Osteocyte (in vitro differentiated cells): ENCODE results near the gene SLC51A. TPM values are rescaled to one million over a fixed set of nuclear protein-coding genes. Genes with fewer than 3 reads are reported as not detected.

ENCODE experiments used
- DNase-seq: peaks from one replicate; pipeline ENCODE4 v3.0.0; 2021; ENCODE audit warnings: mixed read lengths; ENCODE audit not compliant: unreplicated experiment; ENCODE audit errors: extremely low spot score
- H3K27ac Mint-ChIP-seq: one replicate; pipeline ENCODE4 v1.8.0; 2021; ENCODE audit warnings: mild to moderate bottlenecking, mixed read lengths; ENCODE audit not compliant: unreplicated experiment
- H3K27me3 Mint-ChIP-seq: one replicate; pipeline ENCODE4 v1.8.0; 2021; ENCODE audit warnings: mixed read lengths; ENCODE audit not compliant: unreplicated experiment
- H3K36me3 Mint-ChIP-seq: one replicate; pipeline ENCODE4 v1.8.0; 2021; ENCODE audit warnings: mixed read lengths; ENCODE audit not compliant: unreplicated experiment
- H3K4me1 Mint-ChIP-seq: one replicate; pipeline ENCODE4 v1.8.0; 2021; ENCODE audit warnings: mixed read lengths; ENCODE audit not compliant: unreplicated experiment
- H3K4me3 Mint-ChIP-seq: one replicate; pipeline ENCODE4 v1.8.0; 2021; ENCODE audit warnings: mild to moderate bottlenecking, moderate library complexity, mixed read lengths; ENCODE audit not compliant: unreplicated experiment
- H3K9me3 Mint-ChIP-seq: one replicate; pipeline ENCODE4 v1.8.0; 2021; ENCODE audit warnings: mixed read lengths; ENCODE audit not compliant: unreplicated experiment
- total RNA-seq: library from RNA; stranded (reverse); gene quantifications from 2 replicates; pipeline ENCODE4 v1.2.1, GENCODE V29; 2021
- TF ChIP-seq, protein P1 (sequence below): fragments of 200-600 bp; sonication (generic); IDR thresholded peaks from 2 replicates; pipeline ENCODE4 v1.5.0; 2021; ENCODE audit warnings: antibody characterized with exemption, mild to moderate bottlenecking, moderate library complexity

The SLC51A gene
- total RNA-seq, 1 donor from 2014 or later, result not detected

DNA sequence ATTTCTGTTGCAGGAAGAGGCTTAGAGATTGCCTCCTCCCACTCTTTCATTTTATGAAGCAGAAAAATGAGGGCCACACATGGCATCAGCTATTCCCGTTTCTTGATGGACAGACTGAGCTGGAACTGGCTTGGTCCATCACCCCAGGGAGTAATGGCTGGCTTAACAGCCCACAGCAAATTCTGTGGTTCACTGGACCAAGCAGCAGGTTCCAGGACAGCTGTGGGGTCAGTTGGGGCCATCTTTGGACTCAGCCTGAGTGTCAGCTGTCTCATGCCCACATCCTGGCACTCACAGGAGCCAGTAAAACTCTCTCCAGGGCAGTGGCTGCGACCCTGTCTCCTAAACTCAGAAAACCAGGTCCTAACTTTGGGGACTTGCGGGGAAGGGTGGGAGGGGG lies 41.7 kb upstream of the SLC51A start:
- no peak overlapping the region for H3K4me3 Mint-ChIP-seq
- TF ChIP-seq, protein P1, sequence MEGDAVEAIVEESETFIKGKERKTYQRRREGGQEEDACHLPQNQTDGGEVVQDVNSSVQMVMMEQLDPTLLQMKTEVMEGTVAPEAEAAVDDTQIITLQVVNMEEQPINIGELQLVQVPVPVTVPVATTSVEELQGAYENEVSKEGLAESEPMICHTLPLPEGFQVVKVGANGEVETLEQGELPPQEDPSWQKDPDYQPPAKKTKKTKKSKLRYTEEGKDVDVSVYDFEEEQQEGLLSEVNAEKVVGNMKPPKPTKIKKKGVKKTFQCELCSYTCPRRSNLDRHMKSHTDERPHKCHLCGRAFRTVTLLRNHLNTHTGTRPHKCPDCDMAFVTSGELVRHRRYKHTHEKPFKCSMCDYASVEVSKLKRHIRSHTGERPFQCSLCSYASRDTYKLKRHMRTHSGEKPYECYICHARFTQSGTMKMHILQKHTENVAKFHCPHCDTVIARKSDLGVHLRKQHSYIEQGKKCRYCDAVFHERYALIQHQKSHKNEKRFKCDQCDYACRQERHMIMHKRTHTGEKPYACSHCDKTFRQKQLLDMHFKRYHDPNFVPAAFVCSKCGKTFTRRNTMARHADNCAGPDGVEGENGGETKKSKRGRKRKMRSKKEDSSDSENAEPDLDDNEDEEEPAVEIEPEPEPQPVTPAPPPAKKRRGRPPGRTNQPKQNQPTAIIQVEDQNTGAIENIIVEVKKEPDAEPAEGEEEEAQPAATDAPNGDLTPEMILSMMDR, result no peak
- no peaks in the 10 kb centered on the region for H3K27me3 Mint-ChIP-seq
- no peaks in the 10 kb centered on the region for H3K36me3 Mint-ChIP-seq
- H3K9me3 Mint-ChIP-seq, result no peaks in the 10 kb centered on the region
- no peaks in the 10 kb centered on the region for H3K4me1 Mint-ChIP-seq
- DNase-seq, result no peak
- no peak overlapping the region for H3K27ac Mint-ChIP-seq

DNA sequence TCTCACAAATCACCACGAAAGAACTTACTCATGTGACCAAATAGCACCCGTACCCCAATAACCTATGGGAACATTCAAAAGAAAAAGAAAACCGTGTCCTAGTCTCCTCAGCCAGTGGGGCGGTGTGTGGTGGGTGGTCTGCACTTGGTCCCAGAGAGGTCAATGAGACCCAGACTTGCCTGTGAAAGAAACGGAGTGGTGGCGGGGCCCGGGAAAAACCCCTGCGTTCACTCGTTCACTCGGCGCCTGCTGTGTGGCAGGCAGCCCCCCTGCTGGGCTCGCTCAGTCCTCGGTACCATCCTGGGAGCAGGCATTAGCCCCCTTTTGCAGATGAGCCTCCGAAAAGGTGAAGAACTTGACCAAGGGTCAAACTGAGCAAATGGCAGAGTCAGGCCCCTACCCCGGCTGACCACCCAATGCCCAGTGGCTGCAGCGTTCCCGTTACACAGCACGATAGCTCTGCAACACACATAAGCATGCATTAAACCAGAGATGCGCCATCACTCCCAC lies 41.2 kb upstream of the SLC51A start:
- no peak overlapping the region for H3K4me3 Mint-ChIP-seq
- no peaks in the 10 kb centered on the region for H3K36me3 Mint-ChIP-seq
- no peaks in the 10 kb centered on the region for H3K27me3 Mint-ChIP-seq
- H3K9me3 Mint-ChIP-seq, result no peaks in the 10 kb centered on the region
- H3K4me1 Mint-ChIP-seq, result no peaks in the 10 kb centered on the region
- H3K27ac Mint-ChIP-seq, result no peak overlapping the region
- DNase-seq, result no peak
- TF ChIP-seq, protein P1, result no peak

DNA sequence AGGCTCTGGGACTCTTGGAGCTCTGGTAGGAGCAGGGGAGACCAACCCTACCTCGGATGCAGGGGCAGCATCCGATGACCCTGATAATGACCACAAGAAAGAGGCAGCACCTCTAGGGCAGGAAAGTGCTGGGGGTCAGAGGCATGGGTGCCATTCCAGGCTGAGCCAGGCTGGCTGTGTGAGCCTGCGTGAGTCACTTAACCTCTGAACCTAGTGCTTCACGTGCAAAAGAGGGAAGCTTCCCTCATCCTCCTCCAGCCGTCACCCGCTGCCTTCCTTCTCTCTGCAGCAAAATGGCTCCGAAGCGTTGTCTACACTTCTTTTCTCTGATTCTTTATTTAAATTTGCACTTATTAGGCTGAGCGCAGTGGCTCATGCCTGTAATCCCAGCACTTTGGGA lies 40.6 kb upstream of the SLC51A start:
- H3K4me3 Mint-ChIP-seq, result no peak overlapping the region
- no peaks in the 10 kb centered on the region for H3K4me1 Mint-ChIP-seq
- DNase-seq, result no peak
- H3K9me3 Mint-ChIP-seq, result no peaks in the 10 kb centered on the region
- H3K36me3 Mint-ChIP-seq, result no peaks in the 10 kb centered on the region
- H3K27me3 Mint-ChIP-seq, result no peaks in the 10 kb centered on the region
- TF ChIP-seq, protein P1, result no peak
- no peak overlapping the region for H3K27ac Mint-ChIP-seq

DNA sequence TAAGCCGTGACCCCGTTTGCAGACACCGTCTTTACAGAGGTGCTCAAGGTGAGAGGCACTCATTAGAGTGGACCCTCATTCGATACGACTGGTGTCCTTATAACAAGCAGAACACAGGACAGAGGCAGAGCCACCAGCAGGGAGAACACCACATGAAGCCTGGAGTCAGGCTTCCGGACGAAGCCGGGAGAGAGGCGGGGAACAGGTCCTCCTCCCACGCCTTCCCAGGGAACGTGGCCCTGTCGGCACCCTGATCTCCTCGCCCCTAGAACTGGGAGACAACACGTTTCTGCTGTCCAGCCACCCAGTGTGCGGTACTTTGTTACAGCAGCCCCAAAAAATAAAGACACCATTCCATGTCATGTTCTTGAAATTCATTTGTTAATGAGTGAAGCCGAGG lies 38.8 kb upstream of the SLC51A start:
- H3K27ac Mint-ChIP-seq, result no peak overlapping the region
- no peaks in the 10 kb centered on the region for H3K4me1 Mint-ChIP-seq
- no peak overlapping the region for H3K4me3 Mint-ChIP-seq
- no peaks in the 10 kb centered on the region for H3K36me3 Mint-ChIP-seq
- no peaks in the 10 kb centered on the region for H3K27me3 Mint-ChIP-seq
- no peaks in the 10 kb centered on the region for H3K9me3 Mint-ChIP-seq
- DNase-seq, result no peak
- TF ChIP-seq, protein P1, result no peak

DNA sequence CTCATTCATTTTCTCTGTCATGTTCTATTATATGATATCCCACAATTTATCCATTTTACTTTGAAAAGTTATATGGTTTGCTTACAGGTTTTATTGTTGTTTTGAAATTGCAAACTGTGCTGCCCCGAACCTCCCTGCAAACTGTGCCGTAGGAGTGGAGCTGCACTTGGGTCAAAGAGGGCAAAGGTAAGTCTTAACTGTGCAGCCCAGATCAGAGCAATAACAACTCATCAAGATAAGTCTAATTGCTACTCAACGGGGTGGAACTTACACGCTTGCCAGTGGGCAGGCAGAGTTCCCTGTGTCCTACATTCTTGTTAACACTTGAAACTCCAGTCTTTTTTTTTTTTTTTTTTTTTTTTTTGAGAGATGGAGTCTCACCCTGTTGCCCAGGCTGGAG lies 38.4 kb upstream of the SLC51A start:
- no peaks in the 10 kb centered on the region for H3K36me3 Mint-ChIP-seq
- no peak for DNase-seq
- no peaks in the 10 kb centered on the region for H3K27me3 Mint-ChIP-seq
- no peaks in the 10 kb centered on the region for H3K9me3 Mint-ChIP-seq
- TF ChIP-seq, protein P1, result no peak
- no peak overlapping the region for H3K27ac Mint-ChIP-seq
- no peaks in the 10 kb centered on the region for H3K4me1 Mint-ChIP-seq
- no peak overlapping the region for H3K4me3 Mint-ChIP-seq
